Fibroblast of skin of abdomen (primary cell): ENCODE measurements around the gene FIZ1.
"Not testable (repeated sequence)": the region's sequence is repeated elsewhere in the genome, so short reads cannot be mapped to it uniquely, and the experiment has no call there.

Experiments used
- DNase-seq: peaks from one replicate; pipeline ENCODE4 v3.0.0-alpha.2; 2013

The FIZ1 gene

GRCh38 chr19:55593096-55593772 is 6.1 kb downstream of the FIZ1 start:
- DNase-seq: no peak

GRCh38 chr19:55592391-55593090 is 6.8 kb downstream of the FIZ1 start:
- no peak for DNase-seq

- DNase-seq: no peak
Measured at GRCh38 chr19:55591555-55591954, 7.8 kb downstream of the FIZ1 start.

- DNase-seq: no peak
Measured at GRCh38 chr19:55590617-55591016, 8.7 kb downstream of the FIZ1 start.

GRCh38 chr19:55590109-55590508 is 9.2 kb downstream of the FIZ1 start:
- DNase-seq: no peak

- DNase-seq: no peak
Measured at GRCh38 chr19:55588738-55589137, 10.6 kb downstream of the FIZ1 start.

- DNase-seq: peak; percentile 90
Measured at GRCh38 chr19:55586976-55587668, 12.2 kb downstream of the FIZ1 start.

GRCh38 chr19:55585658-55586339 is 13.5 kb downstream of the FIZ1 start:
- peak; percentile 90 for DNase-seq

GRCh38 chr19:55584871-55585270 is 14.4 kb downstream of the FIZ1 start:
- no peak for DNase-seq

GRCh38 chr19:55583897-55584296 is 15.4 kb downstream of the FIZ1 start:
- not testable (repeated sequence) for DNase-seq

GRCh38 chr19:55582284-55582683 is 17.0 kb downstream of the FIZ1 start:
- not testable (repeated sequence) for DNase-seq

GRCh38 chr19:55581823-55582223 is 17.5 kb downstream of the FIZ1 start:
- peak; percentile 31 for DNase-seq

GRCh38 chr19:55581145-55581822 is 18.0 kb downstream of the FIZ1 start:
- DNase-seq: no peak

- peak; percentile 91 for DNase-seq
Measured at GRCh38 chr19:55580628-55581144, 18.6 kb downstream of the FIZ1 start, which contains the start of gene ZNF579. ZNF579 (minus strand) TSS chr19:55580848; CDS start chr19:55579639, 1,209 bp downstream.

- peak; percentile 31 for DNase-seq
Measured at GRCh38 chr19:55579766-55580621, 19.3 kb downstream of the FIZ1 start.

GRCh38 chr19:55578761-55579747 is 20.3 kb downstream of the FIZ1 start:
- DNase-seq: no peak

GRCh38 chr19:55578031-55578760 is 21.1 kb downstream of the FIZ1 start:
- DNase-seq: no peak

GRCh38 chr19:55576746-55577145 is 22.6 kb downstream of the FIZ1 start:
- no peak for DNase-seq

GRCh38 chr19:55573929-55574328 is 25.4 kb downstream of the FIZ1 start:
- not testable (repeated sequence) for DNase-seq
